Fibroblast of villous mesenchyme (primary cell): ENCODE data around the gene EIPR1. TPM values are rescaled to one million over a fixed set of nuclear protein-coding genes. Genes with fewer than 3 reads are reported as not detected.
"Not testable (repeated sequence)": the region's sequence is repeated elsewhere in the genome, so short reads cannot be mapped to it uniquely, and the experiment has no call there.

Experiments used
- DNase-seq: peaks from one replicate; pipeline ENCODE4 v3.0.0-alpha.2; 2010; ENCODE audit warnings: low read depth
- H3K4me3 ChIP-seq: 2 replicates; pipeline ENCODE4 v1.5.1; 2011; ENCODE audit warnings: low read depth, mild to moderate bottlenecking, low read length
- CTCF ChIP-seq: IDR thresholded peaks from 2 replicates; pipeline ENCODE4 v1.5.1; 2012; ENCODE audit warnings: low read depth, mild to moderate bottlenecking, low read length; ENCODE audit not compliant: insufficient read depth
- total RNA-seq: library from RNA; depleted of rRNA; stranded (reverse); fragments of >200 nt; gene quantifications from 2 replicates; pipeline ENCODE4 v1.2.3, GENCODE V29; 2012

Gene EIPR1
- total RNA-seq, 1 donor: 32.4 TPM

DNA sequence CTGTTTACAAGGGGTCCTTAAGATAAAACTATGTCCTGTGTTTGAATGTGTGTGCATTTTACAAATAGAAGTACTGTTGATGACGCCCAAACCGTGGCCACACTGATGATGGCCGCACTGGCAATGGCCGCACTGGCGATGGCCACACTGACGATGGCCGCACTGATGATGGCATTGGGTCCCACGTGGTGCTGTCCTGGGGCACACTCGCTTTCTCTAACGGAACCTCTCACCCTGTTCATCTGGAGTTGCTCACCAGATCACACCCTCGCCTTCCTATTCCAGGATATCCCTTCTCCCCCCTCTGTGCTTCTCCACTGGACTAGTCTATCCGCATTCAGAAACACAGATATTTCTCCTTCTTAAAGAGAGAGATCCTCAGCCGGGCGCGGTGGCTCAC lies 192.4 kb downstream of the EIPR1 start:
- TF ChIP-seq CTCF: no peak
- no peak overlapping the region for H3K4me3 ChIP-seq
- no peak for DNase-seq

DNA sequence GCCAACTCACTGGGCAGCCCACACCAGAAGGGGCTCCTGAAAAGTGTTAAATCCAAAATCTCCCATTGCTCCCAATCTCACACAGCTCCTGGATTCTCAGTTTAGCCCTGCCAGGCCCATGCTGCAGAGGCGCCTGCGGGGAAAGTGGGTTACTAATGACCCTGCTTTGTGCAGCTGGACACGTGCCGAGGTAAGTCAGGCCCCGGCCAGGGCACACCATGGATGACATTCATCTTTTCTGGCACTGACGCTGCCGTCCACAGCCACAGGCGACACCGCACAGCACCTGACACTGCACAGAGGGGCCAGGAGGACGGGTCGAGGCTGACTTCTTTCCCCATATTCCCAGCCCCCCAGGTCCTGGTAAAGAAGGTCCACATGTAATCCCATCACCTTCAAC lies 193.5 kb downstream of the EIPR1 start:
- no peak for TF ChIP-seq CTCF
- H3K4me3 ChIP-seq: no peak overlapping the region
- no peak for DNase-seq

DNA sequence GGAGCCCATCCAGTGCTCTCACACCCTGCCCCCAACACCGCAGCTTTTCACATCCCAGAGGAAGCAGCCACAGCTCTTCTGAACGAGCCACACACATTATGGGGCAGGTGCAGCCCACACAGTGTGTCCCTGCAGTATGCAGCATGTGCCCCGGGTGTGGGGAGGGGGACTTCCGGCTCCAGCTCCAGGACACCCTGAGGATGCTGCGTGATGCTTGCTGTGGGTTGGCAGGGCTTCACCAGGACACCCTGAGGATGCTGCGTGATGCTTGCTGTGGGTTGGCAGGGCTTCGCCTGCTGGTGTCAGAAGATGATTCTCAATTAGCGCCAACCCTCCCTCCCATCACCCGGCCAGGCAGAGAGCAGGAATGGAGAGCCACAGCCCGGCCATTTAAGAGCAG lies 193.9 kb downstream of the EIPR1 start:
- TF ChIP-seq CTCF: no peak
- no peak for DNase-seq
- no peak overlapping the region for H3K4me3 ChIP-seq

GRCh38 chr2:3182848-3183247 lies 194.8 kb downstream of the EIPR1 start:
- no peak for DNase-seq
- H3K4me3 ChIP-seq: no peak overlapping the region
- no peak for TF ChIP-seq CTCF

- no peak for DNase-seq
Measured at GRCh38 chr2:3181416-3182010, 196.1 kb downstream of the EIPR1 start.

DNA sequence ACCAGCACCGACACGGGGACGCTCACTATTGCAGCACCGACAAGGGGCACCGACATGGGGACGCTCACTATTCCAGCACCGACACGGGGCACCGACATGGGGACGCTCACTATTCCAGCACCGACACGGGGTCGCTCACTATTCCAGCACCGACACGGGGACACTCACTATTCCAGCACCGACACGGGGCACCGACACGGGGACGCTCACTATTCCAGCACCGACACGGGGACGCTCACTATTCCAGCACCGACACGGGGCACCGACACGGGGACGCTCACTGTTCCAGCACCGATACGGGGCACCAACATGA lies 196.8 kb downstream of the EIPR1 start:
- not testable (repeated sequence) for H3K4me3 ChIP-seq
- peak; percentile 2 for DNase-seq

More at GRCh38 chr2:3181416-3182010, 196.1 kb downstream of the EIPR1 start:
- no peak for TF ChIP-seq CTCF
- H3K4me3 ChIP-seq: no peak overlapping the region

DNA sequence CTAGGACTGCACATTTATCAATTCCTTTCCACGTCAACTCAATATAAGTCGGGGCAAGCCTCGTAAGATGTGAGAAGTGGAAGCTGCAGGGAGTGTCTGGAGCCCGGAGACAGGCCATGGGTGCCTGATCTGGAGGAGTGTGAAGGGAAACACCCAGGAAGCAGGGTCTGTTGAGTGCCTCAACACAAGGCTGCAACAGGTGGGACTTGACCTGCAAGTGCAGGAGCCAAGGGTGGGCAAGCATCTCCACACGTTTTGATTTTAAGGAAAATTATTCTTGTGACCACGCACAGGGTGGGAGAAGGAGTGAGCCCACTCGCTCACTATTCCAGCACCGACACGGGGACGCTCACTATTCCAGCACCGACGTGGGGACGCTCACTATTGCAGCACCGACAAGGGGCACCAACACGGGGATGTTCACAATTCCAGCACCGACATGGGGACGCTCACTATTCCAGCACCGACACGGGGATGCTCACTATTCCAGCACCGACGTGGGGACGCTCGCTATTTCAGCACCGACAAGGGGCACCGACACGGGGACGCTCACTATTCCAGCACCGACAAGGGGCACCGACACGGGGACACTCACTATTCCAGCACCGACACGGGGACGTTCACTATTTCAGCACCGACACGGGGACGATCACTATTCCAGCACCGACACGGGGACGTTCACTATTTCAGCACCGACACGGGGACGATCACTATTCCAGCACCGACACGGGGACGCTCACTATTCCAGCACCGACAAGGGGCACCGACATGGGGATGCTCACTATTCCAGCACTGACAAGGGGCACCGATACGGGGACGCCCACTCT lies 197.3 kb downstream of the EIPR1 start:
- no peak overlapping the region for H3K4me3 ChIP-seq
- DNase-seq: peak; percentile 11
- no peak for TF ChIP-seq CTCF
